ENCODE results near the gene VASH1.

DNA sequence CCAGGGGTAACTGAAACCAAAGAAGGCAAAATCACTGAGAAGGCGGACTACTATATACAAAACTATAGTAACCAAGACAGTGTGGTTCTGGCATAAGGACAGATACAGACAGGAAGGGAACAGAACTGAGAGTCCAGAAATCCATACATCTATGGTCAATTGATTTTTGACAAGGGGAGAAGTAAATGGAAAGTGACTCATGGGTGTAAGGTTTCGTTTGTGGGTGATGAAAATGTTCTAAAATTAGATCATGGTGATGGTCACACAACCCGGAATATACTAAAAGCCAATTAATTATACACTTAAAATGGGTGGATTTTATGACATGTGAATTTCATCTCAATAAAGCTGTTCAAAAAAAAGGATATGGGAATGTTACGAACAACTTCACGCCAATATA is 32.7 kb downstream of the VASH1 start:
- TF ChIP-seq, protein P1, sequence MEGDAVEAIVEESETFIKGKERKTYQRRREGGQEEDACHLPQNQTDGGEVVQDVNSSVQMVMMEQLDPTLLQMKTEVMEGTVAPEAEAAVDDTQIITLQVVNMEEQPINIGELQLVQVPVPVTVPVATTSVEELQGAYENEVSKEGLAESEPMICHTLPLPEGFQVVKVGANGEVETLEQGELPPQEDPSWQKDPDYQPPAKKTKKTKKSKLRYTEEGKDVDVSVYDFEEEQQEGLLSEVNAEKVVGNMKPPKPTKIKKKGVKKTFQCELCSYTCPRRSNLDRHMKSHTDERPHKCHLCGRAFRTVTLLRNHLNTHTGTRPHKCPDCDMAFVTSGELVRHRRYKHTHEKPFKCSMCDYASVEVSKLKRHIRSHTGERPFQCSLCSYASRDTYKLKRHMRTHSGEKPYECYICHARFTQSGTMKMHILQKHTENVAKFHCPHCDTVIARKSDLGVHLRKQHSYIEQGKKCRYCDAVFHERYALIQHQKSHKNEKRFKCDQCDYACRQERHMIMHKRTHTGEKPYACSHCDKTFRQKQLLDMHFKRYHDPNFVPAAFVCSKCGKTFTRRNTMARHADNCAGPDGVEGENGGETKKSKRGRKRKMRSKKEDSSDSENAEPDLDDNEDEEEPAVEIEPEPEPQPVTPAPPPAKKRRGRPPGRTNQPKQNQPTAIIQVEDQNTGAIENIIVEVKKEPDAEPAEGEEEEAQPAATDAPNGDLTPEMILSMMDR (conservative IDR thresholded peaks at IDR 0.05; ENCODE audit: low read depth in 2 of 2) = no peak
- TF ChIP-seq, protein P2, sequence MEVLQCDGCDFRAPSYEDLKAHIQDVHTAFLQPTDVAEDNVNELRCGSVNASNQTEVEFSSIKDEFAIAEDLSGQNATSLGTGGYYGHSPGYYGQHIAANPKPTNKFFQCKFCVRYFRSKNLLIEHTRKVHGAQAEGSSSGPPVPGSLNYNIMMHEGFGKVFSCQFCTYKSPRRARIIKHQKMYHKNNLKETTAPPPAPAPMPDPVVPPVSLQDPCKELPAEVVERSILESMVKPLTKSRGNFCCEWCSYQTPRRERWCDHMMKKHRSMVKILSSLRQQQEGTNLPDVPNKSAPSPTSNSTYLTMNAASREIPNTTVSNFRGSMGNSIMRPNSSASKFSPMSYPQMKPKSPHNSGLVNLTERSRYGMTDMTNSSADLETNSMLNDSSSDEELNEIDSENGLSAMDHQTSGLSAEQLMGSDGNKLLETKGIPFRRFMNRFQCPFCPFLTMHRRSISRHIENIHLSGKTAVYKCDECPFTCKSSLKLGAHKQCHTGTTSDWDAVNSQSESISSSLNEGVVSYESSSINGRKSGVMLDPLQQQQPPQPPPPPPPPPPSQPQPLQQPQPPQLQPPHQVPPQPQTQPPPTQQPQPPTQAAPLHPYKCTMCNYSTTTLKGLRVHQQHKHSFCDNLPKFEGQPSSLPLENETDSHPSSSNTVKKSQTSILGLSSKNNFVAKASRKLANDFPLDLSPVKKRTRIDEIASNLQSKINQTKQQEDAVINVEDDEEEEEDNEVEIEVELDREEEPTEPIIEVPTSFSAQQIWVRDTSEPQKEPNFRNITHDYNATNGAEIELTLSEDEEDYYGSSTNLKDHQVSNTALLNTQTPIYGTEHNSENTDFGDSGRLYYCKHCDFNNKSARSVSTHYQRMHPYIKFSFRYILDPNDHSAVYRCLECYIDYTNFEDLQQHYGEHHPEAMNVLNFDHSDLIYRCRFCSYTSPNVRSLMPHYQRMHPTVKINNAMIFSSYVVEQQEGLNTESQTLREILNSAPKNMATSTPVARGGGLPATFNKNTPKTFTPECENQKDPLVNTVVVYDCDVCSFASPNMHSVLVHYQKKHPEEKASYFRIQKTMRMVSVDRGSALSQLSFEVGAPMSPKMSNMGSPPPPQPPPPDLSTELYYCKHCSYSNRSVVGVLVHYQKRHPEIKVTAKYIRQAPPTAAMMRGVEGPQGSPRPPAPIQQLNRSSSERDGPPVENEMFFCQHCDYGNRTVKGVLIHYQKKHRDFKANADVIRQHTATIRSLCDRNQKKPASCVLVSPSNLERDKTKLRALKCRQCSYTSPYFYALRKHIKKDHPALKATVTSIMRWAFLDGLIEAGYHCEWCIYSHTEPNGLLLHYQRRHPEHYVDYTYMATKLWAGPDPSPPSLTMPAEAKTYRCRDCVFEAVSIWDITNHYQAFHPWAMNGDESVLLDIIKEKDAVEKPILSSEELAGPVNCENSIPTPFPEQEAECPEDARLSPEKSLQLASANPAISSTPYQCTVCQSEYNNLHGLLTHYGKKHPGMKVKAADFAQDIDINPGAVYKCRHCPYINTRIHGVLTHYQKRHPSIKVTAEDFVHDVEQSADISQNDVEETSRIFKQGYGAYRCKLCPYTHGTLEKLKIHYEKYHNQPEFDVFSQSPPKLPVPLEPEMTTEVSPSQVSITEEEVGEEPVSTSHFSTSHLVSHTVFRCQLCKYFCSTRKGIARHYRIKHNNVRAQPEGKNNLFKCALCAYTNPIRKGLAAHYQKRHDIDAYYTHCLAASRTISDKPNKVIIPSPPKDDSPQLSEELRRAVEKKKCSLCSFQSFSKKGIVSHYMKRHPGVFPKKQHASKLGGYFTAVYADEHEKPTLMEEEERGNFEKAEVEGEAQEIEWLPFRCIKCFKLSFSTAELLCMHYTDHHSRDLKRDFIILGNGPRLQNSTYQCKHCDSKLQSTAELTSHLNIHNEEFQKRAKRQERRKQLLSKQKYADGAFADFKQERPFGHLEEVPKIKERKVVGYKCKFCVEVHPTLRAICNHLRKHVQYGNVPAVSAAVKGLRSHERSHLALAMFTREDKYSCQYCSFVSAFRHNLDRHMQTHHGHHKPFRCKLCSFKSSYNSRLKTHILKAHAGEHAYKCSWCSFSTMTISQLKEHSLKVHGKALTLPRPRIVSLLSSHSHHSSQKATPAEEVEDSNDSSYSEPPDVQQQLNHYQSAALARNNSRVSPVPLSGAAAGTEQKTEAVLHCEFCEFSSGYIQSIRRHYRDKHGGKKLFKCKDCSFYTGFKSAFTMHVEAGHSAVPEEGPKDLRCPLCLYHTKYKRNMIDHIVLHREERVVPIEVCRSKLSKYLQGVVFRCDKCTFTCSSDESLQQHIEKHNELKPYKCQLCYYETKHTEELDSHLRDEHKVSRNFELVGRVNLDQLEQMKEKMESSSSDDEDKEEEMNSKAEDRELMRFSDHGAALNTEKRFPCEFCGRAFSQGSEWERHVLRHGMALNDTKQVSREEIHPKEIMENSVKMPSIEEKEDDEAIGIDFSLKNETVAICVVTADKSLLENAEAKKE (CRISPR knock-in tag; IDR thresholded peaks at IDR 0.05) = no peak
